ENCODE data around the gene ACSL1.
"Not testable (repeated sequence)": the region's sequence is repeated elsewhere in the genome, so short reads cannot be mapped to it uniquely, and the experiment has no call there.

The ACSL1 gene

GRCh38 chr4:184752496-184753275, 73.1 kb downstream of the ACSL1 start:
- no peak for DNase-seq (ENCODE audit: low spot score)

- DNase-seq (ENCODE audit: low spot score): no peak
Observed at GRCh38 chr4:184751585-184751956, 74.2 kb downstream of the ACSL1 start.

- no peak for DNase-seq (ENCODE audit: low spot score)
Observed at GRCh38 chr4:184750926-184751584, 74.7 kb downstream of the ACSL1 start.

GRCh38 chr4:184748251-184748652, 77.5 kb downstream of the ACSL1 start:
- no peak for DNase-seq (ENCODE audit: low spot score)

- DNase-seq (ENCODE audit: low spot score): no peak
Observed at GRCh38 chr4:184747034-184747830, 78.5 kb downstream of the ACSL1 start.

- no peak for DNase-seq (ENCODE audit: low spot score)
Observed at GRCh38 chr4:184745831-184746795, 79.7 kb downstream of the ACSL1 start.

GRCh38 chr4:184744236-184744635, 81.5 kb downstream of the ACSL1 start:
- no peak for DNase-seq (ENCODE audit: low spot score)

GRCh38 chr4:184743650-184744049, 82.1 kb downstream of the ACSL1 start:
- no peak for DNase-seq (ENCODE audit: low spot score)

- not testable (repeated sequence) for DNase-seq (ENCODE audit: low spot score)
Observed at GRCh38 chr4:184741651-184742050, 84.1 kb downstream of the ACSL1 start.

GRCh38 chr4:184740980-184741391, 84.8 kb downstream of the ACSL1 start:
- DNase-seq (ENCODE audit: low spot score): no peak

- DNase-seq (ENCODE audit: low spot score): not testable (repeated sequence)
Observed at GRCh38 chr4:184739575-184739974, 86.2 kb downstream of the ACSL1 start.

GRCh38 chr4:184734758-184735157, 91.0 kb downstream of the ACSL1 start:
- no peak for DNase-seq (ENCODE audit: low spot score)

- peak; percentile 98 for DNase-seq (ENCODE audit: low spot score)
Observed at GRCh38 chr4:184733654-184734524, 91.9 kb downstream of the ACSL1 start, which contains the start of gene CENPU. CENPU (minus strand) TSS chr4:184734096; CDS start chr4:184734062, 34 bp downstream.

- DNase-seq (ENCODE audit: low spot score): no peak
Observed at GRCh38 chr4:184732126-184732525, 93.6 kb downstream of the ACSL1 start.

GRCh38 chr4:184731056-184731455, 94.7 kb downstream of the ACSL1 start:
- DNase-seq (ENCODE audit: low spot score): no peak

- DNase-seq (ENCODE audit: low spot score): no peak
Observed at GRCh38 chr4:184729946-184730345, 95.8 kb downstream of the ACSL1 start.

- DNase-seq (ENCODE audit: low spot score): no peak
Observed at GRCh38 chr4:184728858-184729257, 96.9 kb downstream of the ACSL1 start.

- DNase-seq (ENCODE audit: low spot score): no peak
Observed at GRCh38 chr4:184727430-184727829, 98.3 kb downstream of the ACSL1 start.

GRCh38 chr4:184722798-184723197, 103.0 kb downstream of the ACSL1 start:
- no peak for DNase-seq (ENCODE audit: low spot score)

- DNase-seq (ENCODE audit: low spot score): no peak
Observed at GRCh38 chr4:184721254-184721653, 104.5 kb downstream of the ACSL1 start.
